Measurements from ENCODE around the gene PFKM. TPM values are rescaled to one million over a fixed set of nuclear protein-coding genes. Genes with fewer than 3 reads are reported as not detected.

The PFKM gene
- total RNA-seq, 2 experiments from 2014 or later = 53.2 to 79.6 TPM

GRCh38 chr12:48185181-48185919, 66.2 kb downstream of the PFKM start:
- Mint-ChIP-seq H3K27me3 (peaks cover 31% of the 10 kb centered on the region), H3K36me3 (ENCODE audit: low read depth) (no peaks in the 10 kb centered on the region), H3K4me3 (peak overlapping the region; percentile 9), H3K4me1 (peaks cover 20% of the 10 kb centered on the region), H3K27ac (no peak overlapping the region), H3K9me3 (ENCODE audit: low read depth) (no peaks in the 10 kb centered on the region)
- CTCF ChIA-PET = interaction anchor here (0.6 to 1.4 kb wide), 5 partner anchors 11 to 132 kb away, joined by 3 to 9 read pairs (median 4); no protein-coding TSS in a partner anchor
- no peak for DNase-seq
- intact Hi-C loops (cut with DNase I, micrococcal nuclease) = loop anchor here in 1 of 2 experiments (10.0 kb wide), 3 partner anchors 181 to 481 kb away; partner anchors contain the start of genes COL2A1 and RPAP3
- POLR2A ChIA-PET = no interaction called here
- no peak for ATAC-seq

DNA sequence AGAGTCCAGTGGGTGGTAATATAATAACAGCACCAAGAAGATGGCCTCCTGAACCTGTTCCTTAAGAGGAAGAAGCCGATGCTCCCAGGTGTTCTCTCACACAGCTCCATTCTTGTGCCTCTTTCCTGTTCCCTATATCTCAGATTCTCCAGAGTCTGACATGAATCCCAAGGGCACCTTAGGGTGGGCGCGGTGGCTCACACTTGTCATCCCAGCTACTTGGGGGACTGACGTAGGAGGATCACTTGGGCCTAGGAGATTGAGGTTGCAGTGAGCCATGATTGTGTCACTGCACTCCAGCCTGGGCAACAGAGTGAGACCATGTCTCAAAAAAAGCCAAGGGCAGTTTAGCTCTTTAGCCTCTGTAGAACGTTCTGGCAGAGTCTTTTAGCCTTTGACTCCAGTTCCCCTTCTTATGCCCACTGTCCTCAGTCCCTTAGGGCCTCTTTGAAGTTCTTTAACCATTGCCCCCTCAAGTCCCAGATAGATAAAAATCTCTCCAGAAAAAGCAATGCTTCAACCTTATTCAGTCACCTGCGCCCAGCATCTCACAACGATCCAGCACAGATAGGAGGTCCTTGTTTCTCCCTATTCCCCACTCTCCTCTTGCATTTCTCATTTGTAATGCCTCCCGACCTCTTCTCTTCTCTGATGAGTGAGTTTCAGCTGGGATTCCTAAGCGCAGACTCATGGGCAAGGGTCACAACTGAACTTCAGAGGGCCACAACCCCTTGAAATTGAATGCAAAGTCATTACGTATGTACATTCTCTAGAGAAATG, 68.9 kb downstream of the PFKM start:
- ChIA-PET POLR2A (no interaction called here), CTCF (interaction anchor here (0.6 to 2.4 kb wide), 13 partner anchors 11 to 431 kb away, joined by 3 to 33 read pairs (median 4); no protein-coding TSS in a partner anchor)
- DNase-seq (no peak), ATAC-seq (no peak)
- Mint-ChIP-seq H3K27me3 (peaks cover 27% of the 10 kb centered on the region), H3K4me1 (peaks cover 8% of the 10 kb centered on the region), H3K36me3 (ENCODE audit: low read depth) (no peaks in the 10 kb centered on the region), H3K4me3 (no peak overlapping the region), H3K27ac (no peak overlapping the region), H3K9me3 (ENCODE audit: low read depth) (no peaks in the 10 kb centered on the region)
- intact Hi-C loops (cut with DNase I, micrococcal nuclease) = loop anchor here (2.0 to 10.0 kb wide), 5 partner anchors 183 to 483 kb away; partner anchors contain the start of genes COL2A1 (in 1 of the 2) and RPAP3 (in 1 of the 2)

DNA sequence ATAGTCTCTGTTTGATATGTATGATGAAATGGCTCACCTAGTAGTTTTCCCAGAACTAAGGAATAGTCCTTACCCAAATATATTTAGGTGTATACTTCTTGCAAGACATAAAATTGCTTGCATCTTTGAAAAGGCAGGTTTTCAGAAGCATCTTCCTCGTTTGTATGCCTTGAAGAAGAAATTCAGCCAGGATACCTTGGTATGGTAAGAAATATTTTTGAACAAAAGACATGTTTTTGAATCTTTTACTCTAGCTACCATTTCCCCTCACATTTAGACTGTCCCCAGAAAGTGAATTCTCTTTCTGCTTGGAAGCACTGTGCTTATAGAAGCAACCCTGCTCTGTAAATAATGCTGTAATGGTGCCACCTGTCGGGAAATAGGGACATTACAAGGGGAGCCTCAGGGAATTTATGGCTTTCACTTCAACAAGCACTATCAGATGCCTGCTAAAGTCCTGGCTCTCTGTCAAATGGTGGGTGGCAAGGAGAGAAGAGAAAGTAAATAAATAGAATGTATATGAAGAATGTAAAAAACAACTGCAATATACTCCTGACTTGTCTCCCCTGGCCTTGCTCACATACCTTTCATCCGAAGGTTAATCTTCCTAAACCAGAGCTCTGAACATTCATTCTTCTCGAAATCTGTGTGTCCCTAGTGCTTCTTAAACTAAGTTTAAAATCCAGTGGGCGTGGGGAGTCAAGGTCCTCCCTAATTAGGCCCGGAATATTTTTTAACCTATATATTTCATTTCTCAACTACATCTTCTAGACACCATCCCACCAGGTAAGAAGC, 70.4 kb downstream of the PFKM start:
- intact Hi-C loops (cut with DNase I, micrococcal nuclease) = loop anchor here (2.0 to 10.0 kb wide), 5 partner anchors 185 to 485 kb away; partner anchors contain the start of genes COL2A1 (in 1 of the 2) and RPAP3 (in 1 of the 2)
- no peak overlapping the region for H3K4me3 Mint-ChIP-seq
- H3K27ac Mint-ChIP-seq = no peak overlapping the region
- H3K27me3 Mint-ChIP-seq = peaks cover 26% of the 10 kb centered on the region
- peak; percentile 81 for ATAC-seq
- ChIA-PET POLR2A (no interaction called here), CTCF (interaction anchor here (0.6 to 2.2 kb wide), 32 partner anchors 8 to 449 kb away, joined by 3 to 33 read pairs (median 3); partner anchors contain the start of genes ASB8, SENP1 and TMEM106C)
- H3K9me3 Mint-ChIP-seq (ENCODE audit: low read depth) = no peaks in the 10 kb centered on the region
- peak; percentile 79 for DNase-seq
- peaks cover 6% of the 10 kb centered on the region for H3K4me1 Mint-ChIP-seq
- no peaks in the 10 kb centered on the region for H3K36me3 Mint-ChIP-seq (ENCODE audit: low read depth)

DNA sequence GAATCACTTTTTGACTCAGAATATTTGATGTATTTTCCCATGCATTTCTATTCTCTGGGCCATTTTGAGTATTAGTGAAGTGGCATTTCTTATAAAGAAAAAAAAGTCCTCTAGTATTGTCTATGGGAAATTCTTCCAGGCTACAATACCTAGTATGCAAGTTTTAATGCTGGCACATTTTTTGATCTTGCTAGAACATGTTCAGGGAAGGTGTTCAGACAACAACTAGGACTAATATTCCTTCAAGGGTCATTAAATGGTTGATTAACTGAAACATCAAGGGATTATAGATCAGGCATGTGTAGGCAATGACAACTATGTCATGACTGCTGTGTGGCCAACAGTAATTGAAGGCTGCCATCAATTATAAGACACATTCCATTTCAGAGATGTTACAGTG, 71.9 kb downstream of the PFKM start:
- DNase-seq (no peak), ATAC-seq (no peak)
- Mint-ChIP-seq H3K4me1 (peaks cover 5% of the 10 kb centered on the region), H3K27me3 (peaks cover 13% of the 10 kb centered on the region), H3K36me3 (ENCODE audit: low read depth) (no peaks in the 10 kb centered on the region), H3K27ac (no peak overlapping the region), H3K4me3 (no peak overlapping the region), H3K9me3 (ENCODE audit: low read depth) (no peaks in the 10 kb centered on the region)
- POLR2A ChIA-PET = no interaction called here
- CTCF ChIA-PET = interaction anchor here (1.3 kb wide), 1 partner anchor 15 kb away, joined by 3 read pairs; no protein-coding TSS in a partner anchor
- intact Hi-C loops (cut with DNase I, micrococcal nuclease) = no loop called here

DNA sequence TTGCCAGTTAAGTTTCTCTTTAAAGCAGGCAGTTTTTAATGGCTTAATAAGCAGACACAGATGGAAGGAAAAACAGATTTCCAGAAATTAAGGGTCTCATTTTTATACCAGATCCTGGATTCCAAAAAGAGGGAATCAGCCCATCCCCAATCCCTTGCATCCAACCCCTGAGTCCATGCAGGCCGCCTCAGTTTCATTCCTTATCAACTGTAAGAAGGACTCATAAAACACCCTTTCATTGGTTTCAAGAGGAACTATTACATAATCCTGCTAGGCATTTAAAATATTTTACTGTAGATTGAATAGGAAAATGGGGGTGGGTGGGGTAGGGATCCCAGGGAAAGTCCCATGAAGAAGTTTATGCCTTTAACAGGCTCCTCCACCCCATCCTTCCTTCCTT, 73.7 kb downstream of the PFKM start:
- H3K9me3 Mint-ChIP-seq (ENCODE audit: low read depth) = no peaks in the 10 kb centered on the region
- intact Hi-C loops (cut with DNase I, micrococcal nuclease) = no loop called here
- H3K4me1 Mint-ChIP-seq = peaks cover 8% of the 10 kb centered on the region
- no peak for DNase-seq
- ATAC-seq = no peak
- H3K27ac Mint-ChIP-seq = no peak overlapping the region
- no peak overlapping the region for H3K4me3 Mint-ChIP-seq
- CTCF ChIA-PET = no interaction called here
- POLR2A ChIA-PET = no interaction called here
- no peaks in the 10 kb centered on the region for H3K36me3 Mint-ChIP-seq (ENCODE audit: low read depth)
- peaks cover 9% of the 10 kb centered on the region for H3K27me3 Mint-ChIP-seq

GRCh38 chr12:48193623-48194022, 74.5 kb downstream of the PFKM start:
- H3K27me3 Mint-ChIP-seq = peaks cover 9% of the 10 kb centered on the region
- POLR2A ChIA-PET = no interaction called here
- intact Hi-C loops (cut with DNase I, micrococcal nuclease) = no loop called here

DNA sequence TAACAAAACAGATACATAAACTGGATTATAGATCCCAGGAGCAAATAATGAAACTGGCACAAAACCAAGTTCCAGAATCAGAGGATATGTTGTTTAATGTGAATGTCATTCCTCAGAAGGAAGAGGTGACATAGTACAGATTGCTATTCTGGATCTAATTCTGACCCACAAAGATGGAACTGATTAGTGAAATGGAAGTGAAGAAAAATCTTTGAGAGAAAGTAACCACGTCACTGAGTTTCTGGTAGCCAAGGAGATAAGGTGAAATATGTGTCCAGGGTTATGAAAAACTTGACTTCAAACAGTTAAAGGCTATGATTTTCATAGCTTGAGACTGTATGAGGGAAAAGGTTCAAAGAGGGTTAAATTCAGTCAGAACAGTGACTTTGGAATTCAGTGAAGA, 75.6 kb downstream of the PFKM start:
- peaks cover 13% of the 10 kb centered on the region for H3K4me1 Mint-ChIP-seq
- H3K36me3 Mint-ChIP-seq (ENCODE audit: low read depth) = peaks cover 3% of the 10 kb centered on the region

More at GRCh38 chr12:48193623-48194022, 74.5 kb downstream of the PFKM start:
- Mint-ChIP-seq H3K4me1 (peaks cover 8% of the 10 kb centered on the region), H3K9me3 (ENCODE audit: low read depth) (no peaks in the 10 kb centered on the region), H3K36me3 (ENCODE audit: low read depth) (peaks cover 2% of the 10 kb centered on the region), H3K4me3 (no peak overlapping the region), H3K27ac (no peak overlapping the region)
- DNase-seq (no peak), ATAC-seq (no peak)
- CTCF ChIA-PET = interaction anchor here (0.5 kb wide), 1 partner anchor 336 kb away, joined by 3 read pairs; no protein-coding TSS in a partner anchor

More for the DNA sequence above, 75.6 kb downstream of the PFKM start:
- intact Hi-C loops (cut with DNase I, micrococcal nuclease) = loop anchor here (5.0 kb wide), 6 partner anchors 37 to 938 kb away; partner anchors contain the start of genes ASB8 (in 1 of the 2), TUBA1B (in 1 of the 2) and ZNF641 (in 1 of the 2)
- H3K27ac Mint-ChIP-seq = no peak overlapping the region
- peaks cover 9% of the 10 kb centered on the region for H3K27me3 Mint-ChIP-seq
- no peak for ATAC-seq
- DNase-seq = no peak
- no peak overlapping the region for H3K4me3 Mint-ChIP-seq
- H3K9me3 Mint-ChIP-seq (ENCODE audit: low read depth) = no peaks in the 10 kb centered on the region
- ChIA-PET POLR2A (no interaction called here), CTCF (interaction anchor here (0.9 to 1.0 kb wide), 2 partner anchors 11 to 29 kb away, joined by 3 read pairs; partner anchors contain the start of gene CCDC184)

Small RNAs within 50 kb of the gene (microRNA-seq; reads per million reads assigned to microRNA genes)
- 6.0 reads per million, percentile 20 among the genes with 10 or more reads in this experiment for gene MIR6505 (ENCODE audit: borderline replicate concordance)

Other genes starting within 250 kb of the PFKM start
- 100 to 1,000 TPM; 108 to 124 TPM for gene VDR, start 214.4 kb upstream of the PFKM start, total RNA-seq
- gene TMEM106C, start 155.8 kb upstream of the PFKM start, total RNA-seq = 100 to 1,000 TPM; 159 to 248 TPM
- under 1 TPM in 1 of 2 experiments, not detected in 1; 0.05 TPM for gene COL2A1, start 114.9 kb upstream of the PFKM start, total RNA-seq
- 10 to 100 TPM; 44.4 to 61.8 TPM for gene SENP1, start 13.3 kb upstream of the PFKM start, total RNA-seq
- 10 to 100 TPM; 28.8 to 33.0 TPM for gene ASB8, start 38.2 kb downstream of the PFKM start, total RNA-seq
- under 1 TPM; 0.25 to 0.37 TPM for gene CCDC184, start 64.3 kb downstream of the PFKM start, total RNA-seq
- gene OR10AD1, start 83.9 kb downstream of the PFKM start, total RNA-seq = not detected
- 1 to 10 TPM; 5.6 to 6.2 TPM for gene ZNF641, start 231.6 kb downstream of the PFKM start, total RNA-seq